Measurements from ENCODE around the gene SMG1.
"Not testable (repeated sequence)": the region's sequence is repeated elsewhere in the genome, so short reads cannot be mapped to it uniquely, and the experiment has no call there.

GRCh38 chr16:18759598-18760520 is 166.3 kb downstream of the SMG1 start:
- TF ChIP-seq CTCF (IDR thresholded peaks at IDR 0.05): peak; percentile 46 to 66 (median 62)
- not testable (repeated sequence) for TF ChIP-seq POLR2A (IDR thresholded peaks at IDR 0.05)

Data from uterus (tissue), 2 donors.